Measurements from ENCODE around the gene OR9Q1. TPM values are rescaled to one million over a fixed set of nuclear protein-coding genes. Genes with fewer than 3 reads are reported as not detected.
"Not testable (repeated sequence)": the region's sequence is repeated elsewhere in the genome, so short reads cannot be mapped to it uniquely, and the experiment has no call there.

Gene OR9Q1
- not detected in 2 replicates for total RNA-seq

- no peak for DNase-seq (ENCODE audit: low read depth, low spot score)
Measured at GRCh38 chr11:58023435-58023931, at the start of gene OR9Q1. OR9Q1 (plus strand) TSS chr11:58023881; CDS start chr11:58179445, 155,564 bp downstream.

- DNase-seq (ENCODE audit: low read depth, low spot score), result no peak
Measured at GRCh38 chr11:57974132-57974531, 49.5 kb upstream of the OR9Q1 start.

- no peak for DNase-seq (ENCODE audit: low read depth, low spot score)
Measured at GRCh38 chr11:57974848-57975601, 48.7 kb upstream of the OR9Q1 start.

- no peak for DNase-seq (ENCODE audit: low read depth, low spot score)
Measured at GRCh38 chr11:57977709-57978108, 46.0 kb upstream of the OR9Q1 start.

- no peak for DNase-seq (ENCODE audit: low read depth, low spot score)
Measured at GRCh38 chr11:57978686-57979531, 44.8 kb upstream of the OR9Q1 start.

GRCh38 chr11:57979532-57980079 is 44.1 kb upstream of the OR9Q1 start:
- DNase-seq (ENCODE audit: low read depth, low spot score), result no peak

- no peak for DNase-seq (ENCODE audit: low read depth, low spot score)
Measured at GRCh38 chr11:57980201-57980600, 43.5 kb upstream of the OR9Q1 start.

- DNase-seq (ENCODE audit: low read depth, low spot score), result no peak
Measured at GRCh38 chr11:57981536-57981935, 42.1 kb upstream of the OR9Q1 start.

- DNase-seq (ENCODE audit: low read depth, low spot score), result no peak
Measured at GRCh38 chr11:57982776-57983175, 40.9 kb upstream of the OR9Q1 start.

GRCh38 chr11:57983191-57983590 is 40.5 kb upstream of the OR9Q1 start:
- no peak for DNase-seq (ENCODE audit: low read depth, low spot score)

- not testable (repeated sequence) for DNase-seq (ENCODE audit: low read depth, low spot score)
Measured at GRCh38 chr11:57999523-57999922, 24.2 kb upstream of the OR9Q1 start.

GRCh38 chr11:58000021-58000420 is 23.7 kb upstream of the OR9Q1 start:
- not testable (repeated sequence) for DNase-seq (ENCODE audit: low read depth, low spot score)

GRCh38 chr11:58000699-58001098 is 23.0 kb upstream of the OR9Q1 start:
- no peak for DNase-seq (ENCODE audit: low read depth, low spot score)

- DNase-seq (ENCODE audit: low read depth, low spot score), result peak; percentile 52
Measured at GRCh38 chr11:58003036-58003435, 20.6 kb upstream of the OR9Q1 start.

- DNase-seq (ENCODE audit: low read depth, low spot score), result no peak
Measured at GRCh38 chr11:58003591-58003990, 20.1 kb upstream of the OR9Q1 start.

GRCh38 chr11:58004664-58005063 is 19.0 kb upstream of the OR9Q1 start:
- DNase-seq (ENCODE audit: low read depth, low spot score), result peak; percentile 98

GRCh38 chr11:58006940-58007339 is 16.7 kb upstream of the OR9Q1 start:
- DNase-seq (ENCODE audit: low read depth, low spot score), result peak; percentile 50

- DNase-seq (ENCODE audit: low read depth, low spot score), result no peak
Measured at GRCh38 chr11:58011771-58012170, 11.9 kb upstream of the OR9Q1 start.

GRCh38 chr11:58024601-58025091 is 965 bp downstream of the OR9Q1 start:
- DNase-seq (ENCODE audit: low read depth, low spot score), result peak; percentile 71

GRCh38 chr11:58027341-58027740 is 3.7 kb downstream of the OR9Q1 start:
- DNase-seq (ENCODE audit: low read depth, low spot score), result no peak

- no peak for DNase-seq (ENCODE audit: low read depth, low spot score)
Measured at GRCh38 chr11:58028687-58029411, 5.2 kb downstream of the OR9Q1 start.

Measured in pulmonary artery endothelial cell (primary cell).